NK-92 (cell line): Measurements from ENCODE around the gene FMNL2.
"Not testable (repeated sequence)": the region's sequence is repeated elsewhere in the genome, so short reads cannot be mapped to it uniquely, and the experiment has no call there.

Source experiments
- DNase-seq: peaks from one replicate; lab custom pipeline; 2025; ENCODE audit not compliant: unreplicated experiment; lab: John Stamatoyannopoulos, UW

Gene FMNL2

DNA sequence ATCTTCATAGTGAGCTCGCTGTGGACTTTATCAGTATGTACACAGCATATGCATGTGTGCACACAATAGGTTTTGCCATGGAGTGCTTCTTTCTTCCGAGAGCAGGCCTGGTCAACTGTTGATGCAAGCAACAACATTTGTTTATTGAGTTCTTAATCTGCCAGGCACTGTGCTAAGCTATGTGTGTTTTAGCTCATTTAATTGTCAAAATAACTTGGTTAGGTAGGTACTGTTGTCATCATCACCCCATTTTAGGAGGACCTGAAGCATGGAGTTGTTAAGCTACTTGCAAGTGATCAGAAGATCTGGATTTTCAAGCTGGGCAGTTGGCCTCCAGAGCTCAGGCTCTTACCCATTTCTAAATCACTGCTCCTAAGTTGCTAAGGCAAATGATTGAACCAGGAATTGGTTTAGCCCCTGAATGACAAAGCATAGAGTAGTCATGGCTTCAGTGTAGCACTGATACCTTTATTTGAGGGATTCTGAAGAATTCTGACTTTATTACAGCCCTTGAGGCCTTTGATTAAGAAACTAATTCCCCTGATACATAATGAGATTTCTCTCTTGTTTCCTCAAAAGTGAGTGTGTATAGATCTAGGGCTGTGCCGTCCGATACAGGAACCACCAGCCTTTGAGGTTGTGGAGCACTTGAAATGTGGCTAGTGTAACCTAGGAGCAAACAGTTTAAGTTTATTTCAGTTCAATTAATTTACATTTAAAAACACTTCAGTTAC, 132.9 kb downstream of the FMNL2 start:
- no peak for DNase-seq

DNA sequence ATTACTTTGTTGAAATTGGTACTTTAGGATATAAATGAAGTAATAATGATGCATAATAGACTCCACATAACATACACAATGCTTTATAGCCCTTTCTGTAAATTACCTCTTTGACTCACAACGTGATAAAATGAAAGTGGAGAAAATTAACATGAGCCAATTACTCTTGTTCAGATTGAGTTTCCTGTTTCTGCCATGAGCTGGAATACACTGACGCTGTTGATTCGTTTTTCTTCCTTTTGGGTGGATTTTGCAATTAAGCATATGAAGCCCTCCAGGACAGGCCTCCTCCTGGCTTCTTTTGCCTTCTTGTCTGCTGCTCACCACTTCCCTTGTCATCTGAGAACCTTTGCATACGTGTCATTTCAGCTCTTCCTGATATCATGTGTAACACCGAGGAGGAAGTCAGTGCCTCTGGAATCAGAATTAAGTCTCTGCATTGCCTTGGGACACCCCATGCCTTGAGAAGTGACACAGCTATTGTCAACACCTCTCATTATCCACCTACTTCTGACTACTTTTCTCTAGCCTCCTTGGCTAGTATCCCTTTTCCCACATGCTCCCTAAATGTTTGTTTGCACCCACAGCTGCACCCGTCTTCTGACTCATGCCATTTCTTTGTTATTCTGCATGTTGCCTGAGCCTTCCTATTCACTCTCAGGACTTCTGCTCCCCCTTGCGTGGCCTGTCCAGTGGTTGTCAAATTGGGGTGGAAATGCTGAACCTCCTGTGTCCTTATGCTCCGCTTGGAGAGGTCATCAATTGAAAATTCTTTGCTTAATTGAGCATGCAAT, 134.1 kb downstream of the FMNL2 start:
- no peak for DNase-seq

DNA sequence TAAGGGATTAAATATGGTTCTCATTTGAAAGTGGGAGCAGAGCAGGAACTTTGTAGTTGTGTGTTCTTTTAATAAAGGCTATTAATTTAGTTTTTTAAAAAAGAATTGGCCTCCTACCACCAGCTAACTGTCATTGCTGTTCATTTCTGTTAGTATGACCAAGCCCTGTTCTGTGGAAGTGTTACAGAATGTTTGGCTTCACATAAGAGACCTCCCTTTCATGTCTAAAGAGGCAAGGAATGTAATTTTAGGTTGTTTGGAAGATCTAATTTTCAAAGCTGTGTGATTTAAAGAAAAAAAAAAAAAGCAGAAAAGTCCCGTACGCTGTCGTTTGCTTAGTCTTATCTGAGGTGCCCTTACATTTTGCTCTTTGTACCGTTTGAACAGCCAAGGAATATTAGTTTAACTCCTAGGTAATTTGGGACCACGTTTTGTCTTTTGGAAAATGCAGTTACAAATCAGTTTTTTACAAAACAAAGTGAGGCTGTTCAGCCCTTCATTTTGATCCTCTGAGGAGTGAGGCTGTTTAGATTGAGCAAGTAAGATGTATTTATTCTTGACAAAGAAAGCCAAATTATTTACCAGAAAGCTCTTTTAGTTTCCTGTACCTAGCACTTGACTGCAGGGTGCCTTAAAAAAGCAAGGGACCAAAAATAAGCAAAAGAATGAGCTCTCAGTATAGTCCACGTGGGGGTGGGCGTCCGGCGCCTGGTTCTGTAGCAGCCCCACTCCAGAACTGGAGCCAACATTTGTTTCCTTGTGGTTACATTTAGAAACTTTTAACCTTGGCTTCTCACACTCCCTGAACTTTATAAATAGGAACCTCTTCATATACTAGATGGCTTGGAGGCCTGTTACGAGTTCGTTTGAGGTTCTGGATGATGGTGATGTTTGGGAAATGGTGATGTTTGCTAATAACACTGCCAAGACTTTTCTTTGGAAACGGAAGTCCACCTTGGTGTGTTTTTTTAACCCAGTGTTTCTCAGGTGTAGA, 136.2 kb downstream of the FMNL2 start:
- DNase-seq, result no peak

DNA sequence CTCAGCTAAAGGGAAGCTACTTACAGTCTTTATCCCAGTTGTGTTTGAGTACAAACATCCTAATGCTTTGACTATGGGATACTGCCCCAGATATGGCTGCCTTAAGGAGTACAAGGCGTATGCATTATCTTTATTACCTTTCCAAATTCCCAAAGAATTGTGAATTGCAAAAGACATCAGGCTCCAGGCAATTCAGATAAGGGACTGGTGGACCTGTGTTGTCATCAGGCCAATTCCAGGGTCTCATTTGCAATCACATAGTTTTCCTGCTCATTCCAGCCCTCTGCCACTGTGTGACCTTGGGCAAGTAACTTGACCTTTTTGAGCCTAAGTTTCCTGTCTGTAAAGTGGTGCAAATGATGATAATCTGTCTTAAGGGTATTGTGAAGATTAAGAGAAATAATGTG, 137.5 kb downstream of the FMNL2 start:
- DNase-seq, result no peak

DNA sequence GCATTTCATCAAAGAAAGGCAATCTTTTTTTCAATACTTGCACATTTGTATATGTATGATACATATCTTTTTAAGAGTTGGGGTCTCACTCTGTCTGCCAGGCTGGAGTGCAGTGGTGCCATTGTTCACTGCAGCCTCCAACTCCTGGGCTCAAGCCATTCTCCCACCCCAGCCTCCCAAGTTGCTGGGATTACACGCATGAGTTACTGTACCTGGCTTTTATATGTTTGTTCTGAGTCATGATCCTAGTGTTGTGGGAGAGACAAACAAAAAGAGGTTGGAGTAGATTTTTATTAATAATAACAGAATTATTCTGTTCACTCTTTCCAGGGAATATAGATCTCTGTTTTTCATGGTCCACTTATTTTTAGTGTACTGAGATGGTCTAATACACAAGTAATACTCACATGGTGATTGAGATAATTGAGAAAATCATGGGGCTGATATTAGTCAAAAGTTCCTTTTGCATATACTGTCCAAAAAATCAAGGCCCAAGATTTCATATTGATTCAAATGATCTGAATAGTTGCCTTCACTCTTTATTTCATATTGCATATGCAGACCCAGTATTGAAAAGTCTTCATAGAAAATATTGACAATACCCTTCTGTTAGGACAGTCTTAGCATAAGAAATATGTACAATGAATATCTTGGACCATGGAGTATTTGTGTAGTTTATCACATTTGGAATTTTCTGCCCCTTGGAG, 138.3 kb downstream of the FMNL2 start:
- DNase-seq, result no peak

DNA sequence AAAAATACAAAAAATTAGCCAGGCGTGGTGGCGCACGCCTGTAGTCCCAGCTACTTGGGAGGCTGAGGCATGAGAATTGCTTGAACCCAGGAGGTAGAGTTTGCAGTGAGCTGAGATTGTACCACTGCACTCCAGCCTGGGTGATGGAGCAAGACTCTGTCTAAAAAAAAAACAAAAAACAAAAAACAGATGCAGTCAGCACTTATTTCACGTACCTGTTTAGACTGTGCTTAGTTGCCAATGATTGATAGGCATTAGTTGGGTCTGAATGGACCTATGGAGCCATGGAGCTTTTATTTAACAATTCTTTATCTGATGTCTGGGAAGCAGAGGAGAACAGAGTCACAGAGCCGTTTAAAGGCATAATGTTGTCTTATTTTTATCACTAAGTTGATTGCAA, 139.5 kb downstream of the FMNL2 start:
- not testable (repeated sequence) for DNase-seq

DNA sequence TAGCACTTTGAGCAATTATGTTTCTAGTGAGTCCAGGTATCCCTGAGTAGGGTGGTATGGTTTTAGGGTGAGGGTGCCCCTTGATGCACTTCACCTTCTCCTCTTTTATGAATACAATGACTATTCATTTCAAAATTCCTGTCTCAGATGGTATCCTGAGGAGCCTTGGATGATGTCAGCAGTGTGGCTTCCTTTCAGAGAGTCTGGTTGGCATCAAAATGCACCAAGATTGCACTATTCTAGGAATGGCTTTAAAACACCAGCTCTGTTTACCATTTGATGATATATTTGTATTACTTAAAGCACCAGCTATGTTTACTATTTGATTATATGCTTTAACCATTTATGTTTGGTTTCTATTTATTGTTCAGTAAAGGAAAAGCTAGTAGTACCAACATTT, 141.0 kb downstream of the FMNL2 start:
- no peak for DNase-seq

DNA sequence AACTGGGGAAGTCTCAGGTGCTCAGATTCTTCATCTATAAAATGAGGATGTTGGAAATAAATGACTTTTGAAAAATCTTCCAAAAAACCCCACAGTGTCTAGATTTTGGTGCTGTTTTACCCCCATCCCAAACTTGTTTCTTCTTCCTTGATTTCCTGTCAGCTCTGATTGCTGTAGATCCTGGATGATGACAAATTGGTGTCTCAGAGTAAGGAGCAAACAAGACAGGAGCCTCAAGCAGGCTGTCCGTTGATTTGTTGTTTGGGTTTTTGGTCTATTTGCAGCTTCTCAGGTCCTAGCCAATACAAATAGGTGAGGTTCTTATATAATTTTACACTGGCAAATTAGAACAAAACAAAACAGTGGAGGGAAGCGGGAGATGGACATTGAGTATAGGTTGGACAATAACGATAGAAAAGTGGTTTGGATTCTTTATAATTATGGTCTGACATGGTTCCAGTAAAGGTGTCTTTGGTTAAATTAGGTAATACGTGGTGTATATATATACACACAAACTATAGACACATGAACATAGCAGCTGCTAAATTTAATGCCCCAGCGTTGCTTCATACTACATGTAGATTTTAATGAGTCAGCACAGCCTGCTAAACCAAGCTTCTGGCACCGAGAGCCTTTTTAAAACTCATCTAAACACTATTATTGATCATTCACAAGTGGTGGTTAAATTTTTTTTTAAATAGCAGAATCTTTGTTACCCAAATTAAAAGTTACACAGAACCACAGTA, 142.5 kb downstream of the FMNL2 start:
- DNase-seq, result no peak

DNA sequence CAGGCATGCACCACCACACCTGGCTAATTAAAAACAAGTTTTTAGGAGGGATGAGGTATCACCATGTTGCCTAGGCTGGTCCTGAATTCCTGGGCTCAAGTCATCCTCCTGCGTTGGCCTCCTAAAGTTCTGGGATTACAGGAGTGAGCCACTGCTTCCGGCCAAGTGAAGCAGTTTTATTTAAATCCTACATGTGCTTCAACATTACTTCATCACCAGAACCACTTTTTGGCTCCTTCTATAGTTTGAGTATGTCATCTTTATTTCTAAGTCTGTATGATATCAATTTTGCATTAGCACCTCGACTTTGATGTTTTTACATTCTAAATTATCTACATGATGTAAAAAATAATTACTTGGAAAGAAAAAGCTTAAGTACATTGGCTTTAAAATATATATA, 144.3 kb downstream of the FMNL2 start:
- DNase-seq, result no peak

DNA sequence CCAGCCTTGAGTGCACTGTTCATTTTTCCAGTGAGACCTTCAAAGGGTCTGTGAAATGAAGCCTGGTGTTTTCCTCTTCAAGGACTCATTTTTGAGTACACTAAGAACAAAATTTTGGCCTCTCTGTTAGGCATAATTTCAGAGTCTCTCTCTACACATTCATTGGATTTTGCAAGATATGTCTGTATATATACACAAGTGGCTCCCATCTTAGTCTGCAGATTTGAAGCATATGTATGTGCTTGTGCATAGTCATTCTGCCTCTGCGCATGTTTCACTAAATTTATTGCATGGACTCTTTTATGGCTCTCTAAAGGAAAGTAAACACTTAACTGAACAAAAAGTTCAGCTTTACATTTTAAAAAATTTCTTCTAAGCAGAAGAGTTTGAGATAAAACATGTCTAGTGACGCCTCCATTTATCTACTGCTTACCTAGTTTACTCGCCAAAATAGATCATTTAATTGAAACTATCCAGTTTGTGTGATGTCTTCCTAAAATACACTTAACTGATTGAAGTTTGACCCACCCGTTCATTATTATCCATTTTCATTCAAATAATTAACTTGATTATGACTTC, 145.9 kb downstream of the FMNL2 start:
- no peak for DNase-seq

DNA sequence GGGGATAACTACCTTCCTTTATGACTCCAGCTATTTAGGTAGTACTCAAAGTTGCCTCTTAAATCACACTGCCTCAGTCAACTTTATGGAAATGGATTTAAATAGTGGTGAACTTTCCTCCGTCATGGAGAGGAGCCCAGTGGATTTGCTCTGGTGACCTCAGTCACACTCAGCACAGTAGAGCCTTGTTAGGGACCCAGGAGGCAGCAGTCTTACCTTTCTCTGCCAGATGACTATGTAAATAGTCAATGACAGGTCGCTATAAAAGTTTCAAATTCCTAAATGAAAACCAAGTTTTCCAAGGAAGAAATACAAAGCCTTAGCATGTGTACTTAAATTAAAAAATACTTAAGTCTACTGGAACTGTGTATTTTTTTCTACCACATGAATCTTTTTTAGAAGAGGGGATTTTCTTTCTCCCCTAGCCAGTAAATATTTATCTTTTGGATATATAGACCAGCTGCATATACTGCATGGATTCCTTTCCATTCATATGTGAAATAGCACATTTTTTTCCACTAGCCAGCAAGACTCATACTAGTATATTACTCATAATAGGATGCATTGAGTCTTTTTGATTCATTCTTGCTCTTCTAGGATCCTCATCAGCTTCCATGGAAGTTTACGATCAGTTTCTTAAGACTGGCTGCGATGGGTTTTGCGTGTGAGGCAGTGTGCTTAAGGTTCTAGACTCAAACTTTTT, 147.1 kb downstream of the FMNL2 start:
- no peak for DNase-seq

DNA sequence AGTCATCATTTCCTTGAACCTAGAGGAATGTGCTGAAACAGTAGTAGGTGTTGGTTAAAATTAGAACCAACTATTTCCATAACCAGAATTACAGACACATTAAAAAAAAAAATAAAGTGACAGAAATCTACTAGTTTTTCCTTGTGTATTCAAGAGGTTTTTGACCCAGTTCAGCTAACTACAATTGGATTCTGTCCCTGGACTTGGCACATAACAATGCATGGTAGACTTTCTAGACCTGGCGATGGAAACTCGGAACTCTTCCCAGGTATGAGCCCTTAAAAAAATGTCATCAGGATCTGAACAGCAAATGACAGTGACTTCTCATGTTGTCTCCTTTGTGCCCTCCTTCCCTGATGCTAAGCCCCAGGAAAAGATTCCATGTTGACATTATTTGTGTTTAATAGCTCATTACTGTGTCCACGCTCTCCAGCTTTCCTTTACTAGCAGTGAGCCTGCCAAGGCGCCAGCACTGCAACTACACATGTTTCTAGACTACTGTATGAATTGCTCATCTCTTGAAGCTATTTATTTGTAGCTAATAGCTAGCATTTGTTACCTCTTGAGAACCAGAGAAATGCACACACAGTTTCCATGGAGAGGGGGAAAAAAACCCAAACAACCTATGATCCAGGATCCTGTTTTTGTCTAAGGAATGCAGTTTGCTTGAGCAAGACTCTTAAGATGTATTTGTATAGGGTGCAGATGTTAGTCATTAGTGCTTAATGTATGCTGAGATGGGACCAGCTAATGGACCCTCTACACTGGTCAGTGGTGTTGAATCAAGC, 148.5 kb downstream of the FMNL2 start:
- no peak for DNase-seq

DNA sequence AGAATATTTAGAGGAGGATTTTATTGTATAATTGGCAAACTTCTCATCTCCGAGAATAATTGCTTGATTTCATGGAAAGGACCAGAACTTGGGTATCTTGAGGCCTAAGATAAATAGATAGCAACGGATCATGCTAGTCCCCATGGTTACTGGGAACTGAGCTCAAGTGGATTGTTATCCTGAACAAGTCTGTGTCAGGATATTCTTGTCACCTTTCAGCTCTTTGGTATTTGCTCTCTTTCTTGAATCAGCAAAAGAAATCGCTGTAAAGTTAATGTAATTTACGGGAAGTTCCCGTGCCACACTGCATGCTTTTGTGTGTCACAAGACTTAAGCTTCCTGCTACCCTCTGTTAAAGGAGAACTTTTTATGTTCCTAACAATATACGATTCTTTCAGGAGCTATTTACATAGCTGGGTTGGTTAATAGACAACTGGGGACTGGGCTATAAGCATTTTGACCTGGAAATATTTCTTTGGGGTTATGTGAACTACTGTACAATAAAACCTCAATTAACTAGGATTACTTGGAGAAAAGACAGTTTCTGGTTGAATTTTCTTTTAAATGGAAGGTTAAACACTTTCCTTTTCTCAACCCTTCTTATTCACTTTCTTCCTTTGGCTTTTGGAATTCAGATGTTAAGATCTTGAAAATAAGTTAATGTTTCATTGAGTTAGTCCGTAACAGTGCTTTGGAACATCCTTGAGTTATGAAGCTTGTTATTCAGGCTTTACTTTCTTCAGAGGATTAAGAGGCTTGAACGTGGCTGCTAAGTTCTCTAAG, 151.2 kb downstream of the FMNL2 start:
- DNase-seq, result no peak

DNA sequence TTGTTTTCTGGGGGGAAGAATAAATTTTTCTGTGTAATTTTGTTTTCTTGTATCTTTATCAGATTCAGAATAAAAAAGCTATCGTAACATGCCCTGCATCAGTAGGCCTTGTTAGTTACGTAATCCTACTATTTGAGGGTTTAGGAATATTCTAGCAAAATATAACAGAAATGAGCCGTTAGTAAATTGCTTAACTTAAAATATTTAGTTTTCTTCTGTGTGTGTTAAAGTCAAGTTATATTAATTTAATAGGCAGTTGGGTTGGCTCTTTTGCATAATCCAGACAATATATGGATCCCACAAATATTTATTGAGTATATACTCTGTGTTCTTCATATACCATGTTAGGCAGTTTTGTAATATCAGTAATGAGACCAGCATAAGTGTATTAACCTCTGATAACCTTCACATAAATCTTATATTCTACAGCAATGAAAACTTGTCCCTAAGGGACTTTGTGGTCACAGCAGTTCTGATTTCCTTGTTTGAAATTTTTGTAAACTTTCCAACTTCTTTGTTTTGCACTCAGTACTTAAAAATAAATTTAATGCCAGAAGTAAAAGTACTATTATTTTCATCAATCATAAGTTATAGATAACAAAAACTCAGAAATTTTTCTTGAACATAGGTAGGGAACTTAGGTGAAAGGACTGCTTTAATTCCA, 151.9 kb downstream of the FMNL2 start:
- no peak for DNase-seq

DNA sequence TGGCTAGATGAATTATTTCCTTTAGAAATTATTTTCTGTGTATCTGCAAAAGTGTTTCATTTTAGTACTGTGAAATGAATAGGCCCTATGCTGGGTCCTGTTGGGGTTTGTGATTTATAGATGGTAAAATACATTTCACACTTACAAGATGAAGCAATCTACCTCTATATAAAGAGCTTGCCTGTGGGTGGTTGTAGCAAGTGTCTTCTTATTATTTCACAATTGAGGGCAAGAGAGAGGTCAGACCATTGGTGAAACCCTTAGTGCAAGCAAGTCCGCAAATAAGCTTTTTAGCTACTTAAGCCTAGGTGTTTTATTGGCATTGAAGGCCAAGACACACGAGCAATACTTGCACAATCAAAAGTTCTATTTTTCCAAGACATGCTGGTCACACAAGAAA, 153.1 kb downstream of the FMNL2 start:
- no peak for DNase-seq

DNA sequence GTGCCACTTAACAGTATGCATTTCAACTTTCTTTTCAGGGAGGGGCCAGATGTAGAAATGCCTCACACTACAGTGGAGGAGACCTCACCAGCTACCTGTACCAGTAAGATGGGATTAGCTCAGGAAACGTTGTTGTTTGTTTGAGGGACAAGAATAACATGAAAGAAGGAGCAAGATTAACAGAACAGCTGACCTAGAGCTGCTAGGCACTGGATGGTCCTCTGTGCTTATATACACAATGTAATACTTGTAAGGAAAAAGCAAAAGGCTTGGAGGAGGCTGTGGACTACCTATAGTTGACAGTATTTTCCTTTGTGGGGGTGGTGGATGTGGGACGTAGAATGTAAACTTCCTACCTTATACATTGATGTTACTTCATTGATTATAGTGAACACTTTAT, 154.4 kb downstream of the FMNL2 start:
- no peak for DNase-seq
